ENCODE measurements around the gene FAF1.

Gene FAF1

DNA sequence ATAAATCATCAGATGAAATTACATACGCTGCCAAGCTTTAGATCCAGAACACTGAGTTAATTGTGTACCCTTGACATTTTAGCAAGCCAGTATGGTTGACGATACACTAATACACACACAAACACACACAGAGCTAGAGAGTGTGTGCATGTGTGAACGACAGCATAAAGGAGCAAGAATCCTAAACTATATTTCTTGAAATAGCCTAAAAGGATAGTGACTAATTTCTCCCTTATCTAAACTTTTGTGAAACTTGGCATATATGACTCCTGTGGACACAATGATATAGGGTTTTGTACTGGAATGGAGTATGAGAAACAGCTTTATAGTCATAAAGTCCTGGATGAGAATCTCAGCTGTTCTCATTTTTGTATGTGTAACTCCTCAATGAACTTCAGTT, 471.7 kb downstream of the FAF1 start:
- no peak for DNase-seq (ENCODE audit: low read depth)

DNA sequence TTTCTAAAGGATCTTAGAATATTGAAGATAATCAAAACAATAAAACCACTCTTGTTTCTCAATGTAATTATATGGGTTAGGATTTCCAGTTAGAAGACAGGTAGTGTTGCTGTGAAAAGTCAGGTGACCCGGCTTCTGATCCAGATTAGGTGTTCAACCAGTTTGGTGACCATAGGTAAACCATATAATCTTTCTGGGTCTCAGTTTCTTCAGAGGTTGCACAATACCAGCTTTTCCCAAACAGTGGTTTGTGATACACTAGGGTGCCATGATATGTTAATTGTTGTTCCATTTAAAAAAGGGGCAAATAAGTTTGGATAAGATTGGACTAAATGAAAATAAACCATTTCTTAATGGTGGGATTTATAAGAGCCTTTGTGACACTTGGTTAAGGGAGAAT, 472.3 kb downstream of the FAF1 start:
- no peak for DNase-seq (ENCODE audit: low read depth)

DNA sequence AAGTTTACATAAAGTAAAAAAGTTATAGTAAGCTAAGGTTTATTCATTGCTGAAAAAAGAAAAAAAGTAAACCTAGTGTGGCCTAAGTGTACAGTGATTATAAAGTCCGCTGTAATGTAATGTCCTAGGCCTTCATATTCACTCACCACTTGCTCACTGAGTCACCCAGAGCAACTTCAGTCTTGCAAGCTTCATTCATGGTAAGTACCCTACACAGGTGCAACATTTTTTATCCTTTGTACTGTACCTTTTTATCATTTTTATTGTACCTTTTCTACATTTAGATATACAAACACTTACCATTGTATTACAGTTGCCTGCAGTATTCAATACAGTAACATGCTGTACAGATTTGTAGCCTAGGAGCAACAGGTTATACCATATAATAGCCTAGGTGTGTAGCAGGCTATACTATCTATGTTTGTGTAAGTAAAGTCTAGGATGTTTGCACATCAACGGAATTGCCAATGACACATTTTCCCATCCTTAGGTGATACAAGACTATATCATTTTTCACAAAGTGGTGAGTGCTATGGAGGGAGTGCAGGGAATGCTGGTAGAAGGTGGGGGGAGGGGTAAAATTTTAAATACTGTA, 478.8 kb downstream of the FAF1 start:
- no peak for DNase-seq (ENCODE audit: low read depth)

DNA sequence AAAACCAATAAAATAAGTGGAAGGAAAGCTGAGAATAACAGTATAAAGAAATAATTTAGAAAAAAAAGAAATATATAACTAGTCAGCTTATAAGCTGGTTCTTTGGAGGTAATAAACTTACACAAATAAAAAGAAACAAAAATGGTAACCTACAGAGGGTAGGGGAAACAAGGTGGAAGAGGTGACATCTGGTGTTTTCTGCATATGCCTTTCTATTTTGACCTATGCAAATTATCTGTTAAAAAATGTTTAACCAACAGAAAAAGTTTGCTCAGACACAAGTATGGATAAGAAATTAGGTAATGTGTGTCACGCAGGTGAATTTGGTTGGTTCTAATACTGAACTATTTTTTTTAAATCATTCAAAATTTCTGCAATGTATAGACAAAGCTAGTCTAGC, 483.3 kb downstream of the FAF1 start:
- DNase-seq (ENCODE audit: low read depth), result no peak

DNA sequence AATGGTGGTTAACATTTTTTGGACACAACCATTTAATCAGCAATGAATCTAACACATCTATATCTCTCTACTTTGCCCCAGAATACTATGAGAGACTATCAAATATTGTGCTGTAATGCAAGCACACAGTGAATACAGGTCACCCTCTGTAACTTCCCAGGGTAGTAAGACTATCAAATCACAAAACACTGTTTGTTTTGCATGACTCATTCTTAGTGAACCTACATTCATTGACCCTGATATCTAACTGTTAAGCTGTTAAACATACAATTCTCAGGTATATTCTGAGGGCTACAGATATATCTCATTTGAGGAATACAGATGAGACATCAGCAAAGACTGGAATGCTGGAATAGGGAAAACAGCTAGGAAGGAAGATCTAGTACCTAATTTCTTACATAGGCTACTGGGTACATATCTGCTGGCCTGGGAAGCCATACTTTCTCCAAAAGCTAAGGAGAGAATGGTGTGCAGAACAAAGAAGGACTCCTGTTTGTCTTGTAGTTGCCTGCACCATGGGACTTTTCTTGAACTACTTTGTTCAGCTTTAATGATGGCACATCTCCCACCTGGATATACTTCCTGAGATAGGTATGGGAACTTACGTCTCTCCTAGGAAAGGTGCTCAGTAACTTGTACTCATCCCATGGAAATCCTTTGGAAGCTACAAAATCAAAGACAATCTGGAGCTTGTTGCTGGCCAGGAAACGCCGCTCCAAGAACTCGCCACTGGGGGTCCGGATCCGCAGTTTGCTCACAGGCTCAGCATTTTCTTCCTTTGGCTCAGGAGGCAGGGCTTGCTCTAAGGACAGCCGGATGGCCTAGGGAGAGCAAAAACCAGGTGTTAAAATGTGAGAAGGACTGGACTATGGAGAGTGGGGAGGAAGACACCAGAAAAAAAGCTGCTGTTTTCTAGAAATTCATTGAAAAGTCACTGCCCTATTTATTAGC, 484.9 kb downstream of the FAF1 start:
- DNase-seq (ENCODE audit: low read depth), result no peak

DNA sequence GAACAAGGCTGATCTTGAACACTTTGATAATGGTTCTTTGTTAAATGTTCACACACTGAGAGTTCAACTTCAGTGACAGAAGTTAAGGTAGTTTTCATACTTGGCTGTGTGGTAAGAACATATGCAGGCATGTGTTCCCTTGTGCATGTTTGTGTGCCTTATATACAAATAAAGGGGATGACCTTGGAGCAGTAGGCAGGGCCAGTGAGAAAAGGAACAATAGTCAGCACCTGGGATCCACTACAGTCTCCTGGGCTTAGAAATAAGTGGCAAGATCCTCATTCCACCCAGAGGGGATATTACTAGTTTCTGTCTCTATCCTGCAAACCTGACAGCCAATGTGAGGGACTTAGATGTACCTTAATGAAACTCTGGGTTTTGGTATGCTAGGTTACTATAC, 486.6 kb downstream of the FAF1 start:
- no peak for DNase-seq (ENCODE audit: low read depth)

DNA sequence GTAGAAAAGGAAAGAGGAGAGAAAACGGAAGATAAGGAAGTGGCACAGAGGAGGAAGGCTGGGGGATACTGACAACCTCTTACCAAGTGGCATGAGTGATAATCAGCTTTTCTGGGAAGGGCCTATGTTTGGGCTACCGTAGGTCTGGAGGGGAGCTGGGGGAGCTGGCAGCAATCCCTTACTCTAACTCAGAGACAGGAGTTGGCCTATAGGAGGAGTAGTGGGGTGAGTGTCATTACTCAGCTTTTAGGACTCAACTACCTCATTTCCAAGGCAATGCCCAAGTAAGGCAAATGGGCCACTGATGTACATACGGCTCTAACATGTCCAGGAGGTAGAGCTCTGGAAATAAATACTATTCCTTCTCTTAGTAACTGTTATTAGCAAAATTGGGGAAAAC, 488.1 kb downstream of the FAF1 start:
- no peak for DNase-seq (ENCODE audit: low read depth)

DNA sequence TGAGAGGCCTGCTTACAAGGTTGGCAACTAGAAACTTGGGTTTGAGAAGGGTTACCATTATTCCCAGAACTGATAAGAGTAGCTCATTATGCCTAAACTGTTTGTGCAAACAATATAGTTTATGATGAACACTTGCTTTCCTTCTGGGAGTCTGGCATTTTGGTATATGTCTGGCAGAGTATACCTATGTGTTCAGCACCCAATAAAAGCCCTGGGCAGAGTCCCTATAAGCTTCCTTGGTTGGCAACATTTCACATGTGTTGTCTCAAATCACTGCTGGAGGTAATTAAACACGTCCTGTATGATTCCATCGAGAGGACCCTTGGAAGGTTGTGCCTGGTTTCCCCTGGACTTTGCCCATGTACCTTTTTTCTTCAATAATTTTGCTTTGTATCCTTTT, 497.1 kb downstream of the FAF1 start:
- no peak for DNase-seq (ENCODE audit: low read depth)

DNA sequence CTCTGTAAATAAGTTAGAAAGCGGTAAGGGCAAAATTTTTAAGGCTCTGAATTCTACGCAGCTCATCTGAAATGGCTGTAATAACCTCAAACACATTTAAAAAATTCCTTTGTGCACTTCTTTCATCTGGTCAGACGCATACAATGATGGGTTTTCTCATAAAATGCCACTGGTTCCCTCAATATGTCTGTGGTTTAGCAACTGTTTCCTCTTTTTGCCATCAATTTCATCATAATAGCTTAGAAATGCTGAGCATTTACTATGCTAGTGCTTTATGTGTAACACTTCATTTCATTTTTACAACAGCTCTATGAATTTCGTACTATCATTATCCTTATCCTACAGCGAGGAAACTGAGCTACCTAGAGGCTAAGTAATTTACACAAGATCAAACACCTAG, 501.6 kb downstream of the FAF1 start:
- no peak for DNase-seq (ENCODE audit: low read depth)

DNA sequence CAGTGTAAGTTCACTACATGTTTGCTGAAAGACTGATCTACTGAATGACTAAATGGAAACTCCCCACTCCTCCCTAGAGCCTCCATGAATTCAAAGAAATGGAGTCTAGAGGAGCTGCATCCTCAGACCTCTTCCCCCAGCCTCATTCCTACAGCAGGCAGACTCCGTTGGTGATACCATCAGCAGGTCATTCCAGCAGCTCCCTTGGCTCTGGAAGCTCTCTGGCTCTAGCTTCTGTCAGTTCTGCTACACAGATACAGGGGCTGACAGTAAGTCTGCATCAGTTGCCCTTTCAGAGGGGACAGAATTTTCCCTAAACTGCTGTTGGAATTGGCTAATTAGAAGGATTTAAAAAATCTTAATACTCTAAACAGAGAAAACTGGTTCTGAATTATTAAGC, 505.2 kb downstream of the FAF1 start:
- no peak for DNase-seq (ENCODE audit: low read depth)

DNA sequence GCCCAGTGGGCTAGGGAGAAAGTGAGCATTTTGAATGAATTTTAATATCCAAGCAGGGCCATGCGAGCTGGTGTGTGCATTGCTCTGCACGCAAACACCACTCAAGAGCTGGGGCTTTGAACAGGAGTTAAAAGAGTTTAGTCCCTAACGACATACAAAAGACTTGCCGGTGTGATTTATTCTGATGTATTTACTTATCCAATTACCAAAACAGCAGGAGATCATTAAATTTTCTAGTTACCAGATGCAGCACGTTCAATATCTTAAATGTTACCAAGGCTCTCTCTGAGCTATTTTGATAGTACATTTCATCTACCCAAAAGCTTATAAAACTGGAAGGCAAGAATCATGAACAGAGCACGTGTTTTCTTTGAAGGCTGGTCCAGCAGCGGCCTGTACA, 506.8 kb downstream of the FAF1 start:
- DNase-seq (ENCODE audit: low read depth), result no peak

DNA sequence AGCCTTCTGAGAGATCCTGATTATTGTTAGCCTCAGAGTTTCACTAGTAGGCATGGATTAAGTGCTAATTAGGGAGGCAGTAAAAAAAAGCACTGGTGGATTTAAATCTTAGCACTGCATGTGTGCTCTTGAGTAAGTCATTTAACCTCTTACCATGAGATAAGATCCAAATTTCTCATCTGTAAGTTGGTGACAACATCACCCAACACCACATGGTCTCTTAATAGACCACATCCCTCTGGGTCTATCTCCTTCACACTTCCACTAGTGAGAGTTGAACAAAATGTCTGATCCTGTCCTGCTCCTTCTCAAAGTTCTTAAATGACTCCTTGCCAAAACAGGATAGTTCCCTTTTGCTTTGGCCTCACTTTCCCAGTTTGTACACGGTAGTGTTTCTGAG, 507.4 kb downstream of the FAF1 start:
- no peak for DNase-seq (ENCODE audit: low read depth)

DNA sequence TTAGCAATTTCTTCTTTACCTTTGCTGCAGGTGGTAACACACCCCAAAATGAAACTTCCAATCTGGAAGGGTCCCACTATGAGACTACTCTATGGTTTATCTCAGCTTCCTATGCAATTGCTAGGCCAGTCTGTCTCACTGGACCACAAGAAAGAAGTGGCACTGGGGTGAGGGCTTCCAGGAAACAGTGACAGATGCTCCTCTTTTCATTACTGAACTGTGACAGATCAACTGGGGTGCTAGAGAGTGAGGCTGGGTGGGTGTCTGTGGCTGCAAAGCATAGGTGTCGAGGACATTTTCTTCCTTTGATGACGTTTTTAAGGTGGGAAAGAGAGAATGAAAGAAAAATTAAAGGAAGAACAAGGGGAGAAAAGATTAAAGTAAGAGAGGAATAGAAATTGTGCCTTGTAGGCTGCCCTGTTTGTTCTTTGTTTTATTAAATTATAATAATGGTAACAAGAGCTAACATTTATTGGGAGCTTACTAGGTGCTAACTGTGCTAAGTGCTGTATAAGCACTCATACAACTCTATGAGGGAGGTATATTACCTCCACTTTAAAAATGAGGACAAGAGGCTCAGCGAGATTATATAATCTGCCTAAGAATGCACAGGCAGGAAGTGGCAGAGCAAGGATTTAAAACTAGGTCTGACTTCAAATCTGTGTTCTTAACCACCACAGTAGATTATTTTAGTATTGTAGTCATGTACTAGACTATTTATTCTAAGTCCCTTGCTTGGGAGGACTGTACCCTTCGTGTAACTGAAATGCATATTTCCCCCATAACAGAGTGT, 509.0 kb downstream of the FAF1 start:
- no peak for DNase-seq (ENCODE audit: low read depth)

DNA sequence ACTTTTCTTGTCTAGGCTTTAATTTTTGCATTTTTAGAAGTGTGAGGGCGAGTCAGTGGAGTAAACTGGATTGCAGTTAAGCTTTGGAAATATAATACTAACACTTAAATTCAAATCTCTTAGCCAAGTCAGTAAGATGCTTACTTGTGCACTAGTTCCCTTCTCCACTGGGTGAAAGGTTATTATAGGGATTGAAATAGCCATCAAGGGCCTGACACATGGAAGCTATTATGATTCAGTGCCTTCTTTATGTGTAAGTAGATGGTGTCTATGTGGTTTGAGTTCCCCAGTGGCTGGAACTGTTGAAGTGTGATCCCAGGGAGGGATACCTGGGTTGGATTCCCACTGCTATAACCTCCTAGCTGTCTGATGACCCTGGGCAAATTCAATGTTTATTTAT, 512.1 kb downstream of the FAF1 start:
- DNase-seq (ENCODE audit: low read depth), result no peak

DNA sequence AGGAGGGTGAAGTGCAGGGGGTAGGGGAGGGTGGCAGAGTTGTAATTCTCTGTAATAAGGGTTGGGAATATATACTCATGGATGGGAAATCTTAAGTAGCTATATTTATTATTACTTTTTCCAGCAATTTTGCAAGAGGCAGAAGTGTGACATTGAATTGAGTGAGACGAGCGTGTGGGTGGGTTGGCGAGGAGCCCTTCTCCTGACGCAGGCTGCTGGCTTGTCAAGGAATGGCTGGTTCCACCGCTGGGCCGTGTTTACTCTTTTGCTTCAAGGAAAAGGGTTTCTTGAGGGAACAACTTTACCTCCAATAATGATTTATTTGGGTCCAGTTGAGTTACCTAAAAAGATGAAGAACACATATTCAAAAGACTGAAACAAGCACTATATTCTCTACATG, 518.9 kb downstream of the FAF1 start:
- no peak for DNase-seq (ENCODE audit: low read depth)

DNA sequence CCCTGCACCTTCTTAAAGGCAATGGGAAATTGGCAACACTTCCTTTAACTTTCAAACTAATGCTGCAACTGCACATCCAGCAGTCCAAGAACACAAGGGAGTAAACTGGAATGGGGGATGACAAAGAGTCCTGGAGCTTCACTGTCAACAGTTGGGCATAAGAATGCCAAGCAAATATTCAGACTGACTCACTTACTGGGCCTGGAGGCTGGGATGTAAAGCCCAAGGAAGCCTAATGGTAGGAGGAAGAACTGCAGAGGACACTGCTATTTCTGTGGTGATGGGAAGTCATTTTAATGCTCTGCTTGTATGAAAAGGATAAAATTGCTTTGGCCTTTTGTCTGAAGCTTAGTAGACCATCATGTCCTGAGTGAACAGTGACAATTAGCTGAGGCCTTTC, 521.1 kb downstream of the FAF1 start:
- no peak for DNase-seq (ENCODE audit: low read depth)

DNA sequence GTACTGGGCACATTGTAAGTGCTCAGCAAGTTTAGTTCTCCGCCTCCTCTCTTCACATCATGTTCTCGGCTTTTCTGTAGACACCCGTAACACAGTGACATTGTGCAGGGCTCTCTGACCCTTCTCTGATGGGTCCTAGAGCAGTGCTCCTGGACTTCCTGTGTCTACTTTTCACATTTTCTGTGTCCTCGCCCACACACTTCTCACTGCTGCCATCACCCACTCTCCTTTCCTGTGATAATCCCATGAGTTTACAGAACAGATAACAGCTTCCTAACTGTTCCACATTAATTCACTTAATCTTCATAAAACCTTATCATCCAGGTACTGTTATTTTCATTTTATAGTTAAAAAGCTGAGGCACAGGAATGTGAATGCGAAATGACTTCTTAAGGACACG, 523.6 kb downstream of the FAF1 start:
- DNase-seq (ENCODE audit: low read depth), result no peak

DNA sequence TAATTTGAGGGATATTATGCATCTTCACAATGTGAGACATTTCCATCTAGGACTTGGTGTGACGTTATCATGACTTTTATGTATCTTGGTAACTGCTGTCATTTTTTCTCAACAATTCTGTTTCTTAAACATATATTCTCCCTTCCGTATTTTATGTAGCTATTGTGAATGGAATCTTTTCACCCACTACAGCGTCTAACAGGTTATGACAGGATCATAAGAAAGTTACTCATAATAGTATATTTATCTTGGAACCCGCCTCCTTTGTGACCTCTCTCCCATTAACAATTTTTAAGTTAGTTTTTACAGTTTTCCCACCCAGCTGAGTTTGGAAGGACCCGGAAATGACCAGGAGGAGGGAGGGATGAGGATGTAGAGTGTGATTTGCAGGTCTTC, 530.1 kb downstream of the FAF1 start:
- DNase-seq (ENCODE audit: low read depth), result no peak

DNA sequence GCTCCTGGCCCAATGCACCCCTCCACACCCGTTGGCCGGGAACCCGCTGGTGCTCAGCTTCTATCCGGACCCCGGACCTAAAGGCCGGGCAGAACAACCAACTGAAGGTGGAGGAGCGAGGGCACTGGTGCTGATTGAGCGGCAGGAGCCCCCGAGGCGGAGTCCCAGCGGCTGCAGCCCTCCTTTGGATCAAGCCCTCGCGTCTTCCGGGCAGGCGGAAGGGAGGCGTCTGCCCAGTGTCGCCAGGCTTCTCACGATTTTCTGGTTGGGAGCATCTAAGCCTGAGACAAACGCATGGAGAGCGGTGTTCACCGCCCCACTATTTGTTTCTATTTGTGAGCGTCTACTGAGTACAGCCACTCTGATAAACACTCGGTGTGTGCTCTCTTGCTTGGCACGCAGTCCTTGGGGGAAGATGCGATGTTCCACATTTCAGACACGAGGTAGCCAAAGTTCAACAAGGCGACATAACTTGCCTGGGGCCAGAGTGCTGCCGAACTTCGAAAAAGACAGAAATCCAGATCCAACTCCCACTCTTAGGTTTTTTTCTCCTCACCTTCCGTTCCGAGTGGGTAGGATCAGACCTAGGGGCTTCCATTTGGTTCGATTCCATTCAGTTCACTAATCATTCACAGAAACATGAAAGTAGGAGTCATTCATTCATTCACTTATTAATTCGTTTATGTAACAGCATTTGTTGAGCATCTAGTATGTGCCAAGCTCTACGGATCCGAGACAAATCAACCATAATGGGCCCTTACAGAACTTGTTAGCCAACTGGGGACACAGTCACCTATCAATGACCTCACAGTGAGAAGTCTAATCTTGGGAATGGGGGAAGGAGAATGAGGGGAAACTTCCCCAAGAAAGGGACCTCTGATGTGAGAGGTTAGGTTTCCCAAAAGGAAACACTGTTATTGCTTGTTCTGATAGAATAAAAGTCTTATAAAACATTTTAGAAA, 532.0 kb downstream of the FAF1 start:
- DNase-seq (ENCODE audit: low read depth), result no peak

DNA sequence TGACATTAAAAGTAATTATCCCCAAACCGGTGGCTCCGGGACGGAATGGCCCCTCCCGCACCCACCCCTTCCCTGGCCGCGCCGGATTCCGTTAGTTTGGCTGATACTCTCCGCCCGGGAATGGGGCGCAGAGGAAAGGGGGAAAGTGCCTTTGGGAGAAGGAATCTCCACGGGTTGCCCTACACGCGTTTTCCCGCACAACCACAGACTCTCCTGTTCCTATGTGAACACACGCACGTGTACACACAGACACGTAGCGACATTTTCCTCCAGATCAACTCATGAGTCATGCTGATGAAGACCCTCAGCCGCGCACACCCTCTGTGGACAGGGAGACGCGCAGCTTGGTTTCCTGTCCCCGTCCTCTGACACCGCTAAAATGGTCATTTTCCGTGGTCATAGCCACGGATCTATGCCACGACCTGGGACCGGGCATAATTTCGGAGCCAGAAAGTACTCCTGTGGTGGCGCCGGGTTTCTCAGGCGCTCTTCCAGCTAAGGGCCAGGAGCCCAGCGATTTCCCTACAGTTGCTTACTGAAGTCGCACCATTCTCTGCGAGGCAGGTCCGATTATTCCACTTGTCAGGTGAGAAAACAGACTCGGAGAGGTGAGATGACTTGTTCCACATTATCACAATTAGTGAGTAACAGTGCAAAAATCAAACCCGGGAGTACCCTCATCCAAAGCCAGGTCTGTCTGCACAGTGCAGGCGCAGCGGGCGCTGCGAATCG, 532.8 kb downstream of the FAF1 start:
- no peak for DNase-seq (ENCODE audit: low read depth)

DNA sequence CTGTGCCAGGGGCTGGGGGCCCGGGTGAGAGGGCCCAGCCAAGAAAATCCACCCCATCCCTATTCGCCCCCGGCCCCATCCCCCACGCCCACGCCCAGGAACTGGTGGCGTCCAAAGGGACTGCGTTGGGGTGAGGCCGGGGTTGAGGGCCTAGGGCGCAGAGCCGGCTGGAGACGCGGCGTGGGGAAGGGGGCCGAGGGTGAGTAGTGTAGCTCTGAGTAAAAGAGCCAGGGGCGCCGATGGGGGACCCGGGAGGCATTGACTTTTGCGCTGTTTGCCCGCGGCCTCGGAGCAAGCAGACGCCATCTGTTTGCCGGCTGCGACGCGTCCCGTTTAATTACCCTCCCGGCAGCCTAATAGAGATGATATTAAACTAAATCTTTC, 533.4 kb downstream of the FAF1 start:
- DNase-seq (ENCODE audit: low read depth), result no peak
